ENCODE results near the gene PDLIM5.

GRCh38 chr4:94470132-94470531 is 18.4 kb downstream of the PDLIM5 start:
- TF ChIP-seq USF2 (IDR thresholded peaks at IDR 0.05; ENCODE audit: low read length) (no peak), CEBPB (IDR thresholded peaks at IDR 0.05; ENCODE audit: low read depth, low read length) (no peak), RAD21 (IDR thresholded peaks at IDR 0.05 in 1 of 2, conservative IDR thresholded peaks at IDR 0.05 in 1 of 2; ENCODE audit: low read depth in 2 of 2, low read length in 2 of 2) (no peak), EZH2 (IDR thresholded peaks at IDR 0.05; ENCODE audit: low read depth, low read length, severe bottlenecking) (no peak), HDAC2 (IDR thresholded peaks at IDR 0.05; ENCODE audit: borderline replicate concordance in 1 of 2, low read depth in 2 of 2, low read length in 2 of 2) (no peak), CTCF (IDR thresholded peaks at IDR 0.05; ENCODE audit: control extremely low read depth in 1 of 3, insufficient read depth in 1 of 3, low read depth in 1 of 3, low read length in 3 of 3) (no peak), CHD1 (IDR thresholded peaks at IDR 0.05; ENCODE audit: low read depth, low read length) (no peak), SAP30 (IDR thresholded peaks at IDR 0.05; ENCODE audit: insufficient read depth, insufficient replicate concordance, low read length) (no peak), POLR2A (IDR thresholded peaks at IDR 0.05; ENCODE audit: control extremely low read depth in 1 of 2, low read depth in 2 of 2, low read length in 2 of 2) (no peak), SUZ12 (IDR thresholded peaks at IDR 0.05; ENCODE audit: low read length) (no peak)

All from H1 (cell line).